Type B pancreatic cell (in vitro differentiated cells): ENCODE results near the gene RRP9. TPM values are rescaled to one million over a fixed set of nuclear protein-coding genes. Genes with fewer than 3 reads are reported as not detected.

Experiments used
- DNase-seq: peaks from one replicate; pipeline ENCODE4 v3.0.0; 2021; ENCODE audit warnings: mixed read lengths; ENCODE audit not compliant: unreplicated experiment; ENCODE audit errors: extremely low spot score
- H3K27ac Mint-ChIP-seq: 2 replicates; pipeline ENCODE4 v1.8.0; 2021; ENCODE audit warnings: mild to moderate bottlenecking, mixed read lengths
- H3K27me3 Mint-ChIP-seq: 2 replicates; pipeline ENCODE4 v1.8.0; 2021; ENCODE audit warnings: mixed read lengths
- H3K36me3 Mint-ChIP-seq: 2 replicates; pipeline ENCODE4 v1.8.0; 2021; ENCODE audit warnings: mixed read lengths
- H3K4me1 Mint-ChIP-seq: one replicate; pipeline ENCODE4 v1.8.0; 2021; ENCODE audit warnings: mixed read lengths; ENCODE audit not compliant: unreplicated experiment
- H3K4me3 Mint-ChIP-seq: 2 replicates; pipeline ENCODE4 v1.8.0; 2021; ENCODE audit warnings: mild to moderate bottlenecking, mixed read lengths
- H3K9me3 Mint-ChIP-seq: 2 replicates; pipeline ENCODE4 v1.8.0; 2021; ENCODE audit warnings: mixed read lengths
- total RNA-seq: library from RNA; stranded (reverse); gene quantifications from 2 replicates; pipeline ENCODE4 v1.2.1, GENCODE V29; 2021; ENCODE audit warnings: low replicate concordance
- TF ChIP-seq, protein P1 (sequence below): fragments of 200-600 bp; sonication (generic); conservative IDR thresholded peaks from 2 replicates; pipeline ENCODE4 v1.5.0; 2021; ENCODE audit warnings: antibody characterized with exemption, mild to moderate bottlenecking

The RRP9 gene
- total RNA-seq, 1 donor from 2014 or later: 30.0 TPM

DNA sequence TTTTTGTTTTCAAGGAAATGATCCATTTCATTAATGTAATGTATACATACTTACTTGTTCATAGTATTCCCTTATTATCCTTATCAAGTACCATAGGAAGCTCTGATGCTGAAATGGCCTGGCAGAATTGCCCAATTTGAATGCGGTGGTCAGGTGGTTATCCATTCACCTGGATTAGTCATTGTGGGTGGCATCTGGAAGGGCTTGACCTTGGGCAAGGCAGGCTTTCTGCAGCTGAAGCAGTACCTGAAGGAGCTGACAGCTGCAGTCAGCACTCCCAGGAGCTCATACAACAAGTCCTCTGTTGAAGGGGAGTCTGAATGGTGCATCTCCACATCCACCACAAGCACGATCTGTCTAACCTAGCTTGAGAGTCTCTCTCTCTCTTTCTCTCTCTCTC lies 54.1 kb downstream of the RRP9 start:
- H3K9me3 Mint-ChIP-seq: no peaks in the 10 kb centered on the region
- no peak overlapping the region for H3K4me3 Mint-ChIP-seq
- TF ChIP-seq, protein P1, sequence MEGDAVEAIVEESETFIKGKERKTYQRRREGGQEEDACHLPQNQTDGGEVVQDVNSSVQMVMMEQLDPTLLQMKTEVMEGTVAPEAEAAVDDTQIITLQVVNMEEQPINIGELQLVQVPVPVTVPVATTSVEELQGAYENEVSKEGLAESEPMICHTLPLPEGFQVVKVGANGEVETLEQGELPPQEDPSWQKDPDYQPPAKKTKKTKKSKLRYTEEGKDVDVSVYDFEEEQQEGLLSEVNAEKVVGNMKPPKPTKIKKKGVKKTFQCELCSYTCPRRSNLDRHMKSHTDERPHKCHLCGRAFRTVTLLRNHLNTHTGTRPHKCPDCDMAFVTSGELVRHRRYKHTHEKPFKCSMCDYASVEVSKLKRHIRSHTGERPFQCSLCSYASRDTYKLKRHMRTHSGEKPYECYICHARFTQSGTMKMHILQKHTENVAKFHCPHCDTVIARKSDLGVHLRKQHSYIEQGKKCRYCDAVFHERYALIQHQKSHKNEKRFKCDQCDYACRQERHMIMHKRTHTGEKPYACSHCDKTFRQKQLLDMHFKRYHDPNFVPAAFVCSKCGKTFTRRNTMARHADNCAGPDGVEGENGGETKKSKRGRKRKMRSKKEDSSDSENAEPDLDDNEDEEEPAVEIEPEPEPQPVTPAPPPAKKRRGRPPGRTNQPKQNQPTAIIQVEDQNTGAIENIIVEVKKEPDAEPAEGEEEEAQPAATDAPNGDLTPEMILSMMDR: no peak
- no peaks in the 10 kb centered on the region for H3K36me3 Mint-ChIP-seq
- no peak for DNase-seq
- no peak overlapping the region for H3K27ac Mint-ChIP-seq
- H3K27me3 Mint-ChIP-seq: peaks cover 8% of the 10 kb centered on the region
- H3K4me1 Mint-ChIP-seq: no peaks in the 10 kb centered on the region

DNA sequence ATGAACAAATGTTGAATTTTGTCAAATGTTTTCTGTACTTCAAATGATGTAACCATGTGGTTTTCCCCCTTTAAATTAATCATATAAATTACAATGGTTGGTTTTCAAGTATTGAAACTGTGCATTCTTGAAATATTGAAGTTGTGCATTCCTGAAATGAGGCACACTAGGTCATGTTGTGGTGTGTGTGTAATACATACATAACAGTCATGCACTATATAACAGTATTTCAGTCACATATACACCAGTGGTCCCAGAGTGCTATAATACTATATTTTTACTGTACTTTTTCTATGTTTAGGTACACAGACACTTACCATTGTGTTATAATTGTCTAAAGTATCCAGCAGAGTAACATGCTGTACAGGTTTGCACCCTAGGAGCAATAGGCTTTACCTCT lies 55.3 kb downstream of the RRP9 start:
- Mint-ChIP-seq H3K27me3 (peaks cover 8% of the 10 kb centered on the region), H3K36me3 (no peaks in the 10 kb centered on the region), H3K27ac (no peak overlapping the region), H3K4me3 (no peak overlapping the region), H3K4me1 (no peaks in the 10 kb centered on the region), H3K9me3 (no peaks in the 10 kb centered on the region)
- DNase-seq: no peak
- TF ChIP-seq, protein P1: no peak

Other genes starting within 250 kb of the RRP9 start
- 0.29 and 0.58 TPM in 2 replicates for gene GRM2, start 234.8 kb downstream of the RRP9 start, total RNA-seq
- not detected in 2 replicates for gene IQCF6, start 162.7 kb downstream of the RRP9 start, total RNA-seq
- gene IQCF2, start 80.3 kb downstream of the RRP9 start, total RNA-seq: not detected in 2 replicates
- gene IQCF5, start 66.3 kb downstream of the RRP9 start, total RNA-seq: not detected in 2 replicates
- gene IQCF1, start 38.6 kb downstream of the RRP9 start, total RNA-seq: not detected in 2 replicates
- 4.2 and 6.6 TPM in 2 replicates for gene PARP3, start 459 bp upstream of the RRP9 start, total RNA-seq
- gene GPR62, start 13.5 kb upstream of the RRP9 start, total RNA-seq: 0.17 TPM in 1 of 2 replicates, not detected in the other
- gene PCBP4, start 25.6 kb upstream of the RRP9 start, total RNA-seq: 74.8 and 91.9 TPM in 2 replicates
- 22.1 and 27.2 TPM in 2 replicates for gene ABHD14B, start 32.1 kb upstream of the RRP9 start, total RNA-seq
- 12.2 and 16.6 TPM in 2 replicates for gene ABHD14A, start 33.2 kb upstream of the RRP9 start, total RNA-seq
- gene ACY1, start 41.6 kb upstream of the RRP9 start, total RNA-seq: 54.2 and 55.9 TPM in 2 replicates
- 1,439 and 1,690 TPM in 2 replicates for gene RPL29, start 54.0 kb upstream of the RRP9 start, total RNA-seq
- 11.9 and 25.9 TPM in 2 replicates for gene DUSP7, start 114.7 kb upstream of the RRP9 start, total RNA-seq
- 10.5 and 19.1 TPM in 2 replicates for gene POC1A, start 212.5 kb upstream of the RRP9 start, total RNA-seq